AG09319 (cell line): Measurements from ENCODE around the gene CKS2.

Source experiments
- DNase-seq: peaks from one replicate; pipeline ENCODE4 v3.0.0-alpha.2; 2010; ENCODE audit warnings: low read depth; ENCODE audit errors: extremely low read depth
- CTCF ChIP-seq: IDR thresholded peaks from 2 replicates; pipeline ENCODE4 v1.5.1; 2011; ENCODE audit warnings: low read depth, mild to moderate bottlenecking, inconsistent platforms, low read length, moderate library complexity

The CKS2 gene

GRCh38 chr9:89351584-89352300 lies 40.7 kb downstream of the CKS2 start:
- no peak for TF ChIP-seq CTCF
- DNase-seq = no peak

GRCh38 chr9:89352451-89352850 lies 41.5 kb downstream of the CKS2 start:
- DNase-seq = no peak
- TF ChIP-seq CTCF = no peak

GRCh38 chr9:89352874-89353649 lies 42.1 kb downstream of the CKS2 start:
- DNase-seq = no peak
- TF ChIP-seq CTCF = no peak

- no peak for DNase-seq
- TF ChIP-seq CTCF = no peak
Observed at GRCh38 chr9:89353989-89354388, 43.0 kb downstream of the CKS2 start.

GRCh38 chr9:89354471-89354870 lies 43.5 kb downstream of the CKS2 start:
- TF ChIP-seq CTCF = no peak

GRCh38 chr9:89356782-89357181 lies 45.8 kb downstream of the CKS2 start:
- TF ChIP-seq CTCF = no peak
- no peak for DNase-seq

More at GRCh38 chr9:89354471-89354870, 43.5 kb downstream of the CKS2 start:
- no peak for DNase-seq

GRCh38 chr9:89357331-89358197 lies 46.6 kb downstream of the CKS2 start:
- no peak for DNase-seq
- no peak for TF ChIP-seq CTCF
